Natural killer cell (primary cell): ENCODE data around the gene HDAC1. TPM values are rescaled to one million over a fixed set of nuclear protein-coding genes. Genes with fewer than 3 reads are reported as not detected.
"Not testable (repeated sequence)": the region's sequence is repeated elsewhere in the genome, so short reads cannot be mapped to it uniquely, and the experiment has no call there.

ENCODE experiments used
- ATAC-seq, 3 donors: fragments of 150-1000 bp in 2 of 3; fragments of 200-7000 bp in 1 of 3; cut with Tn5 transposase; 1 replicate in 1 of 3; 2 replicates in 2 of 3; pipeline ENCODE4 v1.10.0; 2021; ENCODE audit warnings: mild to moderate bottlenecking in 2 of 3, moderate library complexity in 2 of 3
- DNase-seq, 2 donors: peaks; one replicate each; pipeline versions ENCODE4 v3.0.0 to v3.0.0-alpha.2; 2013 to 2021; ENCODE audit warnings: mixed read lengths in 1 of 2
- H3K27ac ChIP-seq: one replicate; pipeline ENCODE4 v1.5.1; 2013; ENCODE audit warnings: mild to moderate bottlenecking, low read length
- H3K27me3 ChIP-seq: one replicate; pipeline ENCODE4 v1.6.1; 2013; ENCODE audit warnings: low read length; ENCODE audit not compliant: control insufficient read depth, insufficient read depth
- H3K36me3 ChIP-seq: one replicate; pipeline ENCODE4 v1.6.1; 2013; ENCODE audit warnings: low read length; ENCODE audit not compliant: control insufficient read depth, insufficient read depth
- H3K4me1 ChIP-seq: one replicate; pipeline ENCODE4 v1.6.1; 2013; ENCODE audit warnings: low read length; ENCODE audit not compliant: control insufficient read depth, insufficient read depth
- H3K4me3 ChIP-seq: one replicate; pipeline ENCODE4 v1.5.1; 2013; ENCODE audit warnings: low read length
- H3K9me3 ChIP-seq: one replicate; pipeline ENCODE4 v1.6.1; 2013; ENCODE audit warnings: low read length; ENCODE audit not compliant: control insufficient read depth, insufficient read depth
- H3K27ac Mint-ChIP-seq, 2 donors: one replicate each; pipeline ENCODE4 v1.8.0; 2022; ENCODE audit warnings: mild to moderate bottlenecking in 2 of 2, mixed read lengths in 2 of 2, moderate library complexity in 1 of 2
- H3K27me3 Mint-ChIP-seq, 2 donors: one replicate each; pipeline ENCODE4 v1.8.0; 2022; ENCODE audit warnings: low read depth in 2 of 2, mixed read lengths in 2 of 2
- H3K36me3 Mint-ChIP-seq: one replicate; pipeline ENCODE4 v1.8.0; 2022; ENCODE audit warnings: mixed read lengths
- H3K4me1 Mint-ChIP-seq, 2 donors: one replicate each; pipeline ENCODE4 v1.8.0; 2022; ENCODE audit warnings: mixed read lengths in 2 of 2
- H3K4me3 Mint-ChIP-seq: one replicate; pipeline ENCODE4 v1.8.0; 2022; ENCODE audit warnings: mild to moderate bottlenecking, moderate library complexity, mixed read lengths
- H3K9me3 Mint-ChIP-seq, 2 donors: one replicate each; pipeline ENCODE4 v1.8.0; 2022; ENCODE audit warnings: mixed read lengths in 2 of 2
- CTCF ChIP-seq: fragments of 200-600 bp; IDR thresholded peaks from one replicate; pipeline ENCODE4 v1.8.0; 2022; ENCODE audit warnings: antibody characterized with exemption
- WGBS: methylation state at CpG from one replicate; pipeline ENCODE4 v1.1.7; 2013; ENCODE audit warnings: missing lambda C conversion rate; ENCODE audit not compliant: insufficient coverage; 5-methylcytosine and 5-hydroxymethylcytosine counted together
- intact Hi-C: fragments of 100-400 bp; cut with micrococcal nuclease; formaldehyde crosslinking; loops from one replicate; pipeline ENCODE4 v1.14.2; 2022
- total RNA-seq, 4 donors: library from RNA; stranded (reverse); fragments of 120-200 nt in 1 of 4; gene quantifications; one replicate each; pipeline versions ENCODE4 v1.2.3 to v1.2.4, GENCODE V29; 2013 to 2022

The HDAC1 gene
- total RNA-seq, 3 donors from 2014 or later (not counting 1 experiment from before 2014, with no cell fraction given): 110 to 133 (median 125) TPM

- intact Hi-C loops: no loop called here
- Histone ChIP-seq H3K27ac (peak overlapping the region; percentile 86), H3K9me3 (no peaks in the 10 kb centered on the region), H3K27me3 (no peaks in the 10 kb centered on the region), H3K4me3 (no peak overlapping the region), H3K4me1 (peaks cover 92% of the 10 kb centered on the region), H3K36me3 (peaks cover 5% of the 10 kb centered on the region)
- ATAC-seq (no peak), DNase-seq (no peak)
- no peaks in the 10 kb centered on the region for H3K36me3 Mint-ChIP-seq
- H3K27me3 Mint-ChIP-seq: no peaks in the 10 kb centered on the region
- no peaks in the 10 kb centered on the region for H3K9me3 Mint-ChIP-seq
- peak overlapping the region; percentile 87 for H3K4me3 Mint-ChIP-seq
- H3K27ac Mint-ChIP-seq: peak overlapping the region; percentile 93 to 96
- peaks cover 34 to 52% of the 10 kb centered on the region in 2 donors for H3K4me1 Mint-ChIP-seq
- TF ChIP-seq CTCF: no peak
- 80% methylated on average over 6 of the region's 6 CpGs for WGBS
Observed at GRCh38 chr1:32257227-32257508, 34.7 kb upstream of the HDAC1 start.

GRCh38 chr1:32263236-32263593 lies 28.7 kb upstream of the HDAC1 start:
- H3K27me3 ChIP-seq, ATAC-seq, H3K27ac ChIP-seq, DNase-seq, H3K36me3 Mint-ChIP-seq, H3K4me3 ChIP-seq, H3K27me3 Mint-ChIP-seq, H3K9me3 Mint-ChIP-seq, H3K9me3 ChIP-seq, H3K4me3 Mint-ChIP-seq, intact Hi-C loops: not testable (repeated sequence)
- Histone ChIP-seq H3K36me3 (peaks cover 11% of the 10 kb centered on the region), H3K4me1 (peaks cover 73% of the 10 kb centered on the region)
- 97% methylated on average over 2 of the region's 4 CpGs for WGBS
- peak overlapping the region; percentile 53 to 70 for H3K27ac Mint-ChIP-seq
- H3K4me1 Mint-ChIP-seq: peaks cover 31 to 38% of the 10 kb centered on the region in 2 donors

- Mint-ChIP-seq H3K36me3 (no peaks in the 10 kb centered on the region), H3K27me3 (no peaks in the 10 kb centered on the region), H3K27ac (peak overlapping the region; percentile 53 to 70), H3K4me1 (peaks cover 31 to 39% of the 10 kb centered on the region in 2 donors), H3K9me3 (no peaks in the 10 kb centered on the region), H3K4me3 (peak overlapping the region; percentile 31)
- ATAC-seq (peak; percentile 31 to 52 (median 46)), DNase-seq (peak in 1 of 2 donors; percentile 61)
- Histone ChIP-seq H3K27me3 (no peaks in the 10 kb centered on the region), H3K4me3 (no peak overlapping the region), H3K36me3 (peaks cover 11% of the 10 kb centered on the region), H3K27ac (peak overlapping the region; percentile 43), H3K9me3 (no peaks in the 10 kb centered on the region), H3K4me1 (peaks cover 68% of the 10 kb centered on the region)
- intact Hi-C loops: loop anchor here (2.0 kb wide), 1 partner anchor 13 kb away; the partner anchor contains the start of gene LCK
- TF ChIP-seq CTCF: no peak
- WGBS: 46% methylated on average over 4 of the region's 4 CpGs
Observed at GRCh38 chr1:32263744-32264143, 28.1 kb upstream of the HDAC1 start.

GRCh38 chr1:32265846-32266245 lies 26.0 kb upstream of the HDAC1 start:
- no peak for DNase-seq
- H3K27me3 Mint-ChIP-seq: no peaks in the 10 kb centered on the region
- Histone ChIP-seq H3K27me3 (no peaks in the 10 kb centered on the region), H3K27ac (no peak overlapping the region), H3K36me3 (peaks cover 11% of the 10 kb centered on the region), H3K9me3 (no peaks in the 10 kb centered on the region), H3K4me3 (no peak overlapping the region), H3K4me1 (peaks cover 56% of the 10 kb centered on the region)
- peaks cover 23 to 39% of the 10 kb centered on the region in 2 donors for H3K4me1 Mint-ChIP-seq
- 97% methylated on average over 9 of the region's 9 CpGs for WGBS
- ATAC-seq: no peak
- no peak overlapping the region for H3K4me3 Mint-ChIP-seq
- H3K27ac Mint-ChIP-seq: peak overlapping the region; percentile 71 to 77
- intact Hi-C loops: loop anchor here (2.0 kb wide), 1 partner anchor 15 kb away; the partner anchor contains the start of gene LCK
- no peaks in the 10 kb centered on the region for H3K36me3 Mint-ChIP-seq
- no peaks in the 10 kb centered on the region for H3K9me3 Mint-ChIP-seq
- no peak for TF ChIP-seq CTCF
